ENCODE measurements around the gene REXO4. TPM values are rescaled to one million over a fixed set of nuclear protein-coding genes. Genes with fewer than 3 reads are reported as not detected.
"Not testable (repeated sequence)": the region's sequence is repeated elsewhere in the genome, so short reads cannot be mapped to it uniquely, and the experiment has no call there.

REXO4 gene
- total RNA-seq, 2 donors from 2014 or later: 13.4 to 13.8 TPM

GRCh38 chr9:133379153-133380086, 38.4 kb downstream of the REXO4 start:
- Histone ChIP-seq H3K27me3 (no peaks in the 10 kb centered on the region), H3K9me3 (no peaks in the 10 kb centered on the region), H3K27ac (no peak overlapping the region), H3K36me3 (no peaks in the 10 kb centered on the region), H3K4me3 (no peak overlapping the region), H3K4me1 (peaks cover 0 to 12% of the 10 kb centered on the region in 2 donors)
- DNase-seq (ENCODE audit: low spot score): no peak
- no peak for TF ChIP-seq CTCF (IDR thresholded peaks at IDR 0.05)

GRCh38 chr9:133378408-133378962, 39.3 kb downstream of the REXO4 start:
- no peak for TF ChIP-seq CTCF (IDR thresholded peaks at IDR 0.05)
- Histone ChIP-seq H3K4me1 (peaks cover 0 to 18% of the 10 kb centered on the region in 2 donors), H3K27me3 (no peaks in the 10 kb centered on the region), H3K9me3 (no peaks in the 10 kb centered on the region), H3K4me3 (no peak overlapping the region), H3K36me3 (no peaks in the 10 kb centered on the region), H3K27ac (no peak overlapping the region)
- DNase-seq (ENCODE audit: low spot score): no peak

- no peak for TF ChIP-seq CTCF (IDR thresholded peaks at IDR 0.05)
These were observed 40.0 kb downstream of the REXO4 start for GRCh38 chr9:133377721-133378216.

GRCh38 chr9:133377280-133377679, 40.5 kb downstream of the REXO4 start:
- not testable (repeated sequence) for H3K4me3 ChIP-seq; DNase-seq (ENCODE audit: low spot score); H3K27me3 ChIP-seq; H3K9me3 ChIP-seq; H3K27ac ChIP-seq; H3K36me3 ChIP-seq
- H3K4me1 ChIP-seq: peaks cover 0 to 30% of the 10 kb centered on the region in 2 donors

More at GRCh38 chr9:133377721-133378216, 40.0 kb downstream of the REXO4 start:
- DNase-seq (ENCODE audit: low spot score): no peak
- no peak overlapping the region for H3K4me3 ChIP-seq
- H3K27me3 ChIP-seq: no peaks in the 10 kb centered on the region
- H3K9me3 ChIP-seq: no peaks in the 10 kb centered on the region
- H3K4me1 ChIP-seq: peaks cover 0 to 25% of the 10 kb centered on the region in 2 donors
- no peak overlapping the region for H3K27ac ChIP-seq
- H3K36me3 ChIP-seq: peaks cover 6% of the 10 kb centered on the region

GRCh38 chr9:133375724-133376654, 41.8 kb downstream of the REXO4 start, which contains the start of the genes STKLD1 and SURF4:
Gene STKLD1 (plus strand): TSS chr9:133376366. CDS start chr9:133376474, 108 bp downstream.
Gene SURF4 (minus strand): TSS chr9:133376060. CDS start chr9:133375969, 91 bp downstream.
- DNase-seq (ENCODE audit: low spot score): peak; percentile 93
- Histone ChIP-seq H3K27ac (peak within 1 kb of the TSS; percentile 92), H3K4me1 (peaks cover 0 to 43% of the 10 kb centered on the region in 2 donors), H3K4me3 (peak within 1 kb of the TSS; percentile 98 to 99), H3K27me3 (no peaks in the 10 kb centered on the region), H3K36me3 (peaks cover 8% of the 10 kb centered on the region), H3K9me3 (no peaks in the 10 kb centered on the region)
- TF ChIP-seq CTCF (IDR thresholded peaks at IDR 0.05): no peak
